Fibroblast of gingiva (primary cell): ENCODE results near the gene TNFRSF19.

Source experiments
- DNase-seq: peaks from one replicate; pipeline ENCODE4 v3.0.0-alpha.2; 2011; ENCODE audit warnings: low read depth

Gene TNFRSF19

DNA sequence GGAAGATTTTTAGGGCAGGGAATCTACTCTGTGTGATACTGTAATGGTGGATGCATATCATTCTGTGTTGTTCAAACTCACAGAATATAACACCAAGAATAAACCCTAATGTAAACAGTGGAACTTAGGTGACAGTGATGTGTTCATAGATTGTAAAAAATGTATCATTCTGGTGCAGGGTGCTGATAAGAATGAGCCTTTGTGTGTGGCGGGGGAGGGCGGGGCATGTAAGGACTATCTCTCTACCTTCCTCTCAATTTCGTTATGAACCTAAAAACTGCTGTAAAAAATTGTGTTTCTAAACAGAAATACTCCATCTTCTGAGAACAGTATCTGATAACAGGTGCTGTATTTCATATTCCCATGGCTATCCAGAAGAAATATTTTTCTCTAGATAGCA is 35.6 kb downstream of the TNFRSF19 start:
- no peak for DNase-seq

DNA sequence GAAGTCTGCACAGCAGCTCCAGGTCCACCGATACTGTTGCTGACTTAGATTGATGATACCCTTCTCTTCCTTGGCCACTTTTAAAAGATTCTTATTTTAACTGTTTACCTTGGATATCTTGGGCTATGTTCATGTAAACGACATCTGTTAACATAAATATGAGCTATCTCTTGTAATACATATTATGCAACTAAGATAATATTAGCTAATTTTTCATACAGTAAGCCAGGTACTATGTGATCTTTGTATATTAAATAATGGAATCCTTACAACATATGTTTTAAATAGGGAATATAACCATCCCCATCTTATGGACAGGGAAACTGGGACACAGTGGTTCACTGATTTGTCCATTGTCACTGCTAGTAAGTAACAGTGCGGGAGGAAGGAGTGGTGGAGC is 37.9 kb downstream of the TNFRSF19 start:
- no peak for DNase-seq

GRCh38 chr13:23608701-23609413 is 38.6 kb downstream of the TNFRSF19 start:
- peak; percentile 46 for DNase-seq

- DNase-seq = peak; percentile 81
These were observed 39.2 kb downstream of the TNFRSF19 start for GRCh38 chr13:23609414-23609760.

GRCh38 chr13:23609874-23610576 is 39.8 kb downstream of the TNFRSF19 start:
- no peak for DNase-seq

- peak; percentile 17 for DNase-seq
These were observed 40.8 kb downstream of the TNFRSF19 start for GRCh38 chr13:23610966-23611491.

DNA sequence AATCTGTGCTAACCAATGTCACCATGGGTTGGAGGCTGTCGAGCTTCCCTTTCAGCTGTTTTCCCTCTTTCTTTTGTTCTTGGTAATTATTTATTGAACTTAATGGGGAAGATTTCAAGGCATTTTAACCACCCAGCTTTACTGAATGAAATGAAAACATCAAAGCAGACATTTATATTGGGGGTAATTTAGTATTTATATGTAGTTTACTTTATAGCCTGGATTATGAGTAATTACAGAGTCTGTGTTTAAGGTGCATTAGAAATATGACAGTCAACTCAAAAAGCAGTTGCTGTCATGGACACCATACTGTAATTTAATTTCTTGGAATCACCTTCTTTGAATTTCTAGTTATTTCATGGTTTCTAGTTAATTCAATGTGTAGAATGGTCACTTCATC is 42.0 kb downstream of the TNFRSF19 start:
- DNase-seq = no peak

- DNase-seq = no peak
These were observed 42.5 kb downstream of the TNFRSF19 start for GRCh38 chr13:23612731-23613130.

DNA sequence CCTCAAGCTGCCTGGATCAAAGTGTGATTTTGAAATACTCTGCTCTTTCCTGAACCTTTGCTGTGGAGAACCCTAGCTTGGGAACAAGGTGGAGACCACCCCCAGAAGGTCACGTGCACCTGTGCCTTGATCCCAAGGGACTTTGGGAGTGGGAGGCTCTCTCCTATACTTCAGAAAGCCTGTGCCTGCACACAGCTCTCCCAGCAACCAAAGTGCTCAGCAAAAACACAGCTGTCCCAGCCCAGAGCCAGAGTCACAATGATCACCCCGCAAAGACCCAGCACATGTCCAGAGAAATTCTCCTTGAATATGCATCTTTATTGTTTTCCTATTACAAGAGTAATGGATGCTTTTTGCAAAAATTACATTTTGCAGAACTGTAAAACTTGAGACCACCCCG is 43.4 kb downstream of the TNFRSF19 start:
- no peak for DNase-seq

DNA sequence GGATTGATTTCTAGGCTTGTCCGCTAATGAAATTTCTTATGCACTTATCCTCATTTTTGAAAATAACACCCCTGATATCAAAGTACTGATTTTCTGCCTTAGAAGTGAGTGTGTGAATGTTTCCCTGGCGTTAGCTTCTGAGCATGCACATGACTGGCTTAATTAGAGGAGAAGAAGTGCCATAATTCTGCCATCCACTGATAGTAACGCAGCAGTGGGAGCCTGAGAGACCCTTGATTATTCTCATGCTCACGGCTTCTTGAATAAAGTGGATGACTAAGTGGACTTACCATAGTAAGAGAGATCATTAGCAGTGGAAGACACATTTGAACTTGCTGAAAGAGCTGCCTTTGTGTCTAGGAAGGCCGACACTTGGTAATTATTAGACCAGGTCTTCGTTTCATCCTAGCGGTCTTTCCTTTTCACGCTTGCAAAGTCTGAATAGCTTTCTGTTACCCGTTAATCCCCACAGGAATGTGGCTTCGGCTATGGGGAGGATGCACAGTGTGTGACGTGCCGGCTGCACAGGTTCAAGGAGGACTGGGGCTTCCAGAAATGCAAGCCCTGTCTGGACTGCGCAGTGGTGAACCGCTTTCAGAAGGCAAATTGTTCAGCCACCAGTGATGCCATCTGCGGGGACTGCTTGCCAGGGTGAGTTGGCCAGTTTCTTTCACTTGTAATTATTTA is 45.3 kb downstream of the TNFRSF19 start:
- DNase-seq = no peak

- DNase-seq = no peak
These were observed 46.0 kb downstream of the TNFRSF19 start for GRCh38 chr13:23616228-23616627.

DNA sequence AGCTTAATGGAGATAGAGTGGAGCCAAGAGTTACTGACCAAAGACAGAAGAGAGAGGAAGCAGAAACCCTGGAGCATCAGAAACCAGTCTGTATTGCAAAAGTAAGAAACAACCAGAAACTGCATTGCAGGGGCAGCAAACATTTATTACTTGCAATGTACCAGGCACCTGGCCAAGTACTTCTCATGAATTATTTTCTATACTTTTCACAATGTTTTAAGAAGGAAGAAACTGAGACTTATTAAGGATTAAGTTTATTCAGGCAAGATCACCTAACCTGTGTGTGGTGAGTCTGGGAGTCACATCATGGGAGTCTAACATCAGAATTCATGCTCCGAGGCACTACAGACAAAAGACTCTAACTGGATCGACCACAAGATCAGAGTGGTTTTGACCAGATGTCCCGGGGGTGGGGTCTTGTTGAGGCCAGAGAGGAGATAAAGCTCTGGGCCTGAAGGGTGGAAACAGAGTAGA is 47.4 kb downstream of the TNFRSF19 start:
- DNase-seq = peak; percentile 79

- DNase-seq = peak; percentile 90
These were observed 48.1 kb downstream of the TNFRSF19 start for GRCh38 chr13:23618341-23618740.

DNA sequence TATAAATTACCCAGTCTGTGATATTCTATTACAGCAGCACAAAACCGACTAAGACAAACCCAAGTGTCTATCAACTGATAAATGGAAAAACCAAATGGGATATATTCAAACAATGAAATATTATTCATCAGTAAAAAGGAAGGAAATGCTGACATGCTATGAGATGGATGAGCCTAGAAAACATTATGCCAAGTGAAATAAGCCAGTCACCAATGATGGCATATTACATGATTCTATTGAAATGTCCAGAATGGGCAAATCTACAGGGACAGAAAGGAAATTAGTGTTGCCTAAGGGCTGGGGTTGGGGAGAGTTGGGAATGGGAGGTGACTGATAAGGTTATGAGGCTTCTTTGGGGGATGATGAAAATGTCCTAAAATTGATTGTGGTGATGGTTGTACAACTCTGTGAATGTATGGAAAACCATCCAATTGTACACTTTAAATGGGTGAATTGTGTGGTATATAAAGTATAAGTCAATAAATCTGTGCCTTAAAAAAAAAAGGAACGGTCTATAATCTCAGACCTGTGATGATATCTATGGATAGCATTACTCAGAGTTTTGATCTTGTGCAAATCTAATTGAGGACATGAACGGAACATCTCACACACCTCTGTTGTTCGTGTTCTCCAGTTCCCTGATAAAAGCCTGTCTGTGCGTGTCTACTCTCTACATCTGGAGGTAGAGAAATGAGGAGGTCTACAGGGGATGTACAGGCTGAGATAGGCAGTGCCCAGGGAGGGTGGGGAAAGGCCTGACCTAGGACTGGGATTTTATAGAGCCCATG is 49.0 kb downstream of the TNFRSF19 start:
- no peak for DNase-seq

DNA sequence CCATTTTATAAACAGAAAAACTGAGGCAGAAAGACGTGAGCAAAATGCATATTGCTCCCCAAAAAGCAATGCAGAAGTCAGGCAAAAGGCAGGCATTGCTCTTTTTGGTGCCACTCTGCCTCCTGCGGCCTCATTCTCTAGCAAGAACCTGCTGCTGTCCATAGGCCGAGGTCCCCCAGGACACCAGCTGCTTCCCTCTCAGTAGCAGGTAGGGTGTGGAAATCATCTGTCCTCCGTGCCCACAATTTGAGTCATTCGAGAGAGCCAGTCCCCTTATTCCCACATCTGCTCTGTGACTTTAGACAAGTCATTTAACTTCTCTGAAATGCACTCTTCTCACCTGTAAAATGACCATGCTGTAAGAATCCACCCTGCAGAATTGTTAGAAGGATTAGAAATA is 50.0 kb downstream of the TNFRSF19 start:
- DNase-seq = no peak

GRCh38 chr13:23620613-23621315 is 50.6 kb downstream of the TNFRSF19 start:
- DNase-seq = no peak

DNA sequence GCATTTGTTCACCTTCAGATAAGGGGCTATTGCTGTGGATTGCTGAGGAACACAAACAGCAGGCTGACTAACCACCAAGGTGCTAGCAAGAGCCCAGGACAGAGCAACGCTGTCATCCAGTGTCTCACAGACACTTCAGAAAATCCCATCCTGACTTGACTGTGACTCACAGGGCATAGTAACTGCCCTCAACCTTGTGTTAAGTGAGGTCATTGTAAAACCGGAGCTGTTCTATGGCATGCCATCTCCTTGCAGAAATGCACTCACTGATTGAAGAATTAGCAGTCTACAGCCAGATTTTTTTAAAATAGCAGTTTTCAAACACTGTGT is 51.1 kb downstream of the TNFRSF19 start:
- DNase-seq = peak; percentile 32

DNA sequence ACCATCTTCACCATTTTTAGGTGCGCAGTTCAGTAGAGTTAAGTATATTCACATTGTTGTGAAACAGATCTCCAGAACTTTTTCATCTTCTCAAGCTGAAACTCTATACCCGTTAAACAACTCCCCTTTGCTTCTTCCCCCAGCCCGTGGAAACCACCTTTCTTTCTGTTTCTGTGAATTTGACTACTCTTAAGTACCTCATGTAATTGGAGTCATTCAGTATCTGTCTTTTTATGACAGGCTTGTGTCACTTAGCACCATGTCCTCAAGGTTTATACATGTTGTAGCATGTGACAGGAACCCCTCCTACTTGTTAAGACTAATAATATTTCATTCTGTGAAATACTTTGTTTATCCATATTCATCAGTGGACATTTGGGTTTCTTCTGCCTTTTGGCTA is 52.8 kb downstream of the TNFRSF19 start:
- DNase-seq = no peak

DNA sequence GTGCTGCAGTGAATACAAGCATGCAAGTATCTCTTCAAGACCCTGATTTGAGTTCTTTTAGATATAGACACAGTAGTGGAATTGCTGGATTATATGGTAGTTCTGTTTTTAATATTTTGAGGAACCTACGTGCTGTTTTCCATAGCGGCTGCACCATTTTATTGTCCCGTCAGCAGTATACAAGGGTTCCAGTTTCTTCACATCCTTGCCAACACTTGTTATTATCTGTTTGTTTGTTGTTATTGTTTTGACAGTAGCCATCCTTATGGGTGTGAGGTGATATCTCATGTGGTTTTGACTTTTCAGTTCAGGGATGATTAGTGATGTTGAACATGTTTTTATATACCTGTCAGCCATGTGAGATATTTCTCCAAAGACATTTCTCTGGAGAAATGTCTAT is 53.2 kb downstream of the TNFRSF19 start:
- no peak for DNase-seq

- no peak for DNase-seq
These were observed 56.5 kb downstream of the TNFRSF19 start for GRCh38 chr13:23626700-23627099.

DNA sequence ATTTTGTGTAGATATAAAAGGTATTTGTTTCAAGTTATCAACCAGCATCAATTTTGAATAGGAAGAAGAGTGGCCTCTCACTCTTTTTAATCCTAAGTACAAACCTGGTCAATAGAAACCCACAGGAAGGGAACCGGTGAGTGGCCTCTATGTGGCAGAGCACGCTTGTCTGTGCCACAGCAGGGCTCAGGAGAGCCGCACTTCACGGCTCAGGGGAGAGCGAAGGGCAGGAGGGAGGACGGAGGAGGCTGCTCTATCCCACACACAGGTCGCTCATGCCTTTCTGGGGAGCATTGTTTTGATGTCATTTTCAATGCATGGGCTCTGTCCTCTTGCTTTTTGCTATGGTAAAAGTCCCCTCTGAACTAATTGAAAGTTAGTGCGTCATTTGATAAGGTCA is 57.2 kb downstream of the TNFRSF19 start:
- no peak for DNase-seq

GRCh38 chr13:23628250-23628649 is 58.0 kb downstream of the TNFRSF19 start:
- DNase-seq = no peak
